Spinal cord (tissue), 10 donors: ENCODE measurements around the gene MSLN. TPM values are rescaled to one million over a fixed set of nuclear protein-coding genes. Genes with fewer than 3 reads are reported as not detected.
A peak's percentile ranks its signal among the peaks of the same experiment; 100 is the strongest.
"Not testable (repeated sequence)": the region's sequence is repeated elsewhere in the genome, so short reads cannot be mapped to it uniquely, and the experiment has no call there.

Experiments
- DNase-seq, 6 donors: peaks; one replicate each; pipeline versions ENCODE4 v3.0.0 to v3.0.0-alpha.2; 2013 to 2015; ENCODE audit warnings: low spot score in 6 of 6, low read depth in 4 of 6
- H3K27ac ChIP-seq: one replicate; pipeline ENCODE4 v1.5.1; 2013; ENCODE audit warnings: low read depth, low read length, control low read depth
- H3K27me3 ChIP-seq: one replicate; pipeline ENCODE4 v1.6.1; 2013; ENCODE audit warnings: low read length; ENCODE audit not compliant: control insufficient read depth, insufficient read depth
- H3K36me3 ChIP-seq: one replicate; pipeline ENCODE4 v1.6.1; 2013; ENCODE audit warnings: low read length; ENCODE audit not compliant: control insufficient read depth, insufficient read depth
- H3K4me1 ChIP-seq: one replicate; pipeline ENCODE4 v1.6.1; 2013; ENCODE audit warnings: low read length; ENCODE audit not compliant: control insufficient read depth, insufficient read depth
- H3K4me3 ChIP-seq: one replicate; pipeline ENCODE4 v1.5.1; 2013; ENCODE audit warnings: low read depth, low read length, control low read depth
- H3K9me3 ChIP-seq: one replicate; pipeline ENCODE4 v1.6.1; 2013; ENCODE audit warnings: low read length; ENCODE audit not compliant: control insufficient read depth, insufficient read depth
- WGBS: methylation state at CpG from one replicate; pipeline ENCODE4 v1.1.5; 2013; ENCODE audit warnings: missing lambda C conversion rate; ENCODE audit not compliant: insufficient coverage; 5-methylcytosine and 5-hydroxymethylcytosine counted together
- long read RNA-seq, 4 donors: transcript quantifications; one replicate each; lab custom pipeline, GENCODE V29; 2026
- polyA plus RNA-seq, 2 donors: library from polyadenylated mRNA; unstranded; fragments of 120-200 nt; gene quantifications; one replicate each; pipeline ENCODE4 v1.2.1, GENCODE V29; 2013; ENCODE audit not compliant: insufficient read length in 2 of 2
- total RNA-seq, 2 donors: library from RNA; depleted of rRNA in 1 of 2; stranded (reverse); fragments of 120-200 nt in 1 of 2; fragments of >200 nt in 1 of 2; gene quantifications; one replicate each; pipeline versions ENCODE4 v1.2.3 to v1.2.4, GENCODE V29; 2013 to 2014
- donor health status: healthy.

The MSLN gene
- under 1 TPM; 0.40 to 0.83 TPM for total RNA-seq
- polyA plus RNA-seq: under 1 TPM; 0.24 to 0.57 TPM
- long read RNA-seq, donor 1: 0 reads
- long read RNA-seq, donor 2: 0 reads
- long read RNA-seq, donor 3: 0 reads
- long read RNA-seq, donor 4, partial matches to known transcripts: 8 of 11 reads
- long read RNA-seq, donor 4, other reads (novel, unspliced or antisense): 0 of 11 reads

- WGBS: 71% methylated on average over 37 of the region's 37 CpGs
- no peak within 1 kb of the TSS for H3K27ac ChIP-seq
- no peaks in the 10 kb centered on the region for H3K27me3 ChIP-seq
These were observed at the start of gene MSLN for GRCh38 chr16:760545-761343. TSS of gene MSLN (plus strand) at chr16:760734. CDS start at chr16:762681, 1,947 bp downstream.

DNA sequence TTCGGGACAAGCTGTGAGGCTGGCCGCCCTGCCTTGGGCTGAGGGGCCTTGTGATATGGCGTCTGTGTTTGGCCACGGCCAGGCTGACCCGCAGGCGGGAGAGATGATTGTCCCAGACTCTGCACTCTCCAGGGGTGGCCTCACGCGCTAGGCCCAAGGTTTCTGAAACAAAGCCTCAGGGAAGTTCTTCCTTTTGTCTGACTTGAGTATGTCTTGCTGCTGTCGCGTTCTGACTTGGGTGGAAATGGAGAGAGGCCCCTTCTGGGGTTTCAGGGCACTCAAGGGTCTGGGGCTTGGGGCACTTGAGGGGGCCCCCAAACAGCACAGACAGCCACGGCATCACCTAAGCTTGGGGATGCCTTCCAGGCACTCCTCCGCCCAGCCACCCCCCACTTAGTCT, 49.5 kb upstream of the MSLN start:
- Histone ChIP-seq H3K4me1 (peaks cover 76% of the 10 kb centered on the region), H3K36me3 (peaks cover 6% of the 10 kb centered on the region), H3K27ac (peak overlapping the region; percentile 90), H3K27me3 (peaks cover 18% of the 10 kb centered on the region), H3K4me3 (no peak overlapping the region), H3K9me3 (no peaks in the 10 kb centered on the region)
- WGBS: 61% methylated on average over 12 of the region's 12 CpGs
- DNase-seq: no peak

More at GRCh38 chr16:760545-761343, at the start of gene MSLN:
- Histone ChIP-seq H3K36me3 (no peaks in the 10 kb centered on the region), H3K4me3 (no peak within 1 kb of the TSS), H3K9me3 (no peaks in the 10 kb centered on the region), H3K4me1 (no peaks in the 10 kb centered on the region)
- no peak for DNase-seq

- Histone ChIP-seq H3K36me3 (peaks cover 8% of the 10 kb centered on the region), H3K27ac (no peak overlapping the region), H3K4me3 (no peak overlapping the region), H3K27me3 (peaks cover 18% of the 10 kb centered on the region), H3K4me1 (peaks cover 76% of the 10 kb centered on the region), H3K9me3 (no peaks in the 10 kb centered on the region)
- 8% methylated on average over 12 of the region's 25 CpGs for WGBS
- DNase-seq: peak in 2 of 6 donors; percentile 82
These were observed 48.8 kb upstream of the MSLN start for GRCh38 chr16:711548-712320.

- H3K36me3 ChIP-seq: peaks cover 19% of the 10 kb centered on the region
- not testable (repeated sequence) for DNase-seq, H3K4me3 ChIP-seq, H3K9me3 ChIP-seq, H3K27ac ChIP-seq
- 48% methylated on average over 7 of the region's 13 CpGs for WGBS
- peaks cover 78% of the 10 kb centered on the region for H3K4me1 ChIP-seq
- peaks cover 15% of the 10 kb centered on the region for H3K27me3 ChIP-seq
These were observed 47.7 kb upstream of the MSLN start for GRCh38 chr16:712740-713250.

GRCh38 chr16:714079-714478, 46.5 kb upstream of the MSLN start:
- Histone ChIP-seq H3K9me3 (no peaks in the 10 kb centered on the region), H3K27me3 (peaks cover 11% of the 10 kb centered on the region), H3K36me3 (peaks cover 32% of the 10 kb centered on the region), H3K4me1 (peaks cover 78% of the 10 kb centered on the region), H3K4me3 (peak overlapping the region; percentile 34), H3K27ac (peak overlapping the region; percentile 59)
- no peak for DNase-seq
- 64% methylated on average over 11 of the region's 11 CpGs for WGBS

GRCh38 chr16:714558-715476, 45.7 kb upstream of the MSLN start, which contains the start of gene METRN:
TSS of gene METRN (plus strand) at chr16:715118. CDS start at chr16:715290, 172 bp downstream.
- DNase-seq: peak in 5 of 6 donors; percentile 75 to 97 (median 86)
- peaks cover 35% of the 10 kb centered on the region for H3K36me3 ChIP-seq
- H3K27me3 ChIP-seq: peaks cover 11% of the 10 kb centered on the region
- no peaks in the 10 kb centered on the region for H3K9me3 ChIP-seq
- peak within 1 kb of the TSS; percentile 96 for H3K27ac ChIP-seq
- 3% methylated on average over 108 of the region's 108 CpGs for WGBS
- H3K4me3 ChIP-seq: peak within 1 kb of the TSS; percentile 59
- peaks cover 78% of the 10 kb centered on the region for H3K4me1 ChIP-seq

DNA sequence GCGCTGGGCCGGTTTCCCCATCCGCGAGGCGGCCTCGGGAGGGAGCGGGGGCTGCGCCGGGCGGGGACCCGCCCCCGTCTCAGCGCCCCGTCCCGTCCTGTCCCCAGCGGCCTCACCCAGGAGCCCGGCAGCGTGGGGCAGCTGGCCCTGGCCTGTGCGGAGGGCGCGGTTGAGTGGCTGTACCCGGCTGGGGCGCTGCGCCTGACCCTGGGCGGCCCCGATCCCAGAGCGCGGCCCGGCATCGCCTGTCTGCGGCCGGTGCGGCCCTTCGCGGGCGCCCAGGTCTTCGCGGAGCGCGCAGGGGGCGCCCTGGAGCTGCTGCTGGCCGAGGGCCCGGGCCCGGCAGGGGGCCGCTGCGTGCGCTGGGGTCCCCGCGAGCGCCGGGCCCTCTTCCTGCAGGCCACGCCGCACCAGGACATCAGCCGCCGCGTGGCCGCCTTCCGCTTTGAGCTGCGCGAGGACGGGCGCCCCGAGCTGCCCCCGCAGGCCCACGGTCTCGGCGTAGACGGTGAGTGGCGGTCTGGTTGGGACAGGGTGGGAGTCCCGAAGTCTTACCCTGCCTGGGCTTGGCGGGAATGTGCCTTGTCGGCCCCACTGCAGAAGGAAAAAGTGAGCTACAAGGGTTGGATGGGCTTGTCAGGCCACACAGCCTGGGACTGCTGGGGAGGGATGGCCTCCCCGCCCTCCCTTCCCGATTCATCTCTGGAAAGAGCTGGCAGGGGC, 44.9 kb upstream of the MSLN start:
- under 1% methylated on average over 73 of the region's 74 CpGs for WGBS
- Histone ChIP-seq H3K4me3 (peak overlapping the region; percentile 59), H3K27me3 (peaks cover 11% of the 10 kb centered on the region), H3K4me1 (peaks cover 78% of the 10 kb centered on the region), H3K36me3 (peaks cover 32% of the 10 kb centered on the region), H3K9me3 (no peaks in the 10 kb centered on the region), H3K27ac (peak overlapping the region; percentile 96)
- DNase-seq: peak in 1 of 6 donors; percentile 66

DNA sequence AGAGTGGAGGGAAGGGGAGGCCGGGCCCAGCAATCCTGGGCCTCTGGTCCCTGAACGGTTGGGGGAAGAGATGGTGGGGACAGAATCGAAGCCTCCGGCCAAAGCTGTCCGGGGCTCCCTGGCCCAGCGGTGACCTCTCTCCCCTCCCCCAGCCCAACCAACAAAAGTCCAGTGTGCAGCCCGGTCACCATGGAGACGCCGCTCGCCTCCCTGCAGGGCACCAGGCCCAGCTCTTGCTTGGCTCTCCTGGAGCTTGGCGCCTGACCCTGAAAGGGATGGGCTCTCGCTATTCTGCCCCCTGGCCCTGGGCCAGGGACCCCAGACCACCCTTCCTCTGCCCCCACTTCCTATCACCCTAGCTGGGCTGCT, 44.4 kb upstream of the MSLN start:
- H3K36me3 ChIP-seq: peaks cover 30% of the 10 kb centered on the region
- peaks cover 74% of the 10 kb centered on the region for H3K4me1 ChIP-seq
- peak overlapping the region; percentile 96 for H3K27ac ChIP-seq
- no peaks in the 10 kb centered on the region for H3K9me3 ChIP-seq
- DNase-seq: peak in 4 of 6 donors; percentile 69 to 93 (median 82)
- peaks cover 11% of the 10 kb centered on the region for H3K27me3 ChIP-seq
- WGBS: 3% methylated on average over 9 of the region's 12 CpGs
- H3K4me3 ChIP-seq: peak overlapping the region; percentile 59
